ENCODE measurements around the gene WWTR1.

- TF ChIP-seq POLR2A (IDR thresholded peaks at IDR 0.05; ENCODE audit: low read length) (no peak), GATA1 (IDR thresholded peaks at IDR 0.05; ENCODE audit: low read depth, low read length) (no peak)
These were observed 146.7 kb downstream of the WWTR1 start for GRCh38 chr3:149511040-149511626.
